Left ventricle myocardium inferior (tissue), 1 donor: ENCODE measurements around the gene LANCL1. TPM values are rescaled to one million over a fixed set of nuclear protein-coding genes. Genes with fewer than 3 reads are reported as not detected.

Experiments used
- DNase-seq: peaks from one replicate; pipeline ENCODE4 v3.0.0-alpha.2; 2020
- H3K27ac ChIP-seq: fragments of 200-600 bp; replicated peaks from 2 replicates; pipeline ENCODE4 v1.8.0; 2021
- H3K27me3 ChIP-seq: fragments of 200-600 bp; 2 replicates; pipeline ENCODE4 v1.8.0; 2021; ENCODE audit warnings: low read depth
- H3K36me3 ChIP-seq: fragments of 200-600 bp; 2 replicates; pipeline ENCODE4 v1.8.0; 2021
- H3K4me1 ChIP-seq: fragments of 200-600 bp; 2 replicates; pipeline ENCODE4 v1.8.0; 2021
- H3K4me3 ChIP-seq: fragments of 200-600 bp; 2 replicates; pipeline ENCODE4 v1.8.0; 2021; ENCODE audit warnings: mild to moderate bottlenecking, moderate library complexity
- H3K9me3 ChIP-seq: fragments of 200-600 bp; replicated peaks from 2 replicates; pipeline ENCODE4 v1.8.0; 2021
- CTCF ChIP-seq: fragments of 200-600 bp; IDR thresholded peaks from 2 replicates; pipeline ENCODE4 v1.8.0; 2021; ENCODE audit warnings: antibody characterized with exemption, mild to moderate bottlenecking, borderline replicate concordance
- intact Hi-C: fragments of 100-400 bp; cut with micrococcal nuclease; formaldehyde crosslinking; loops from one replicate; pipeline ENCODE4 v1.11.0; 2022
- total RNA-seq: library from RNA; stranded (reverse); fragmentation: NEBNext Ultra II Directional; extraction: Animal tissue kit (Norgen Biotek cat#: 25700); gene quantifications from one replicate; pipeline ENCODE4 v1.2.1, GENCODE V29; 2021
- donor health status: DM: no; HTN: yes; CAD: no; lungs with severe emphysema.

LANCL1 gene
- total RNA-seq, 1 donor from 2014 or later, result 65.4 TPM

- peaks cover 40% of the 10 kb centered on the region for H3K9me3 ChIP-seq
- H3K4me1 ChIP-seq, result no peaks in the 10 kb centered on the region
- H3K27me3 ChIP-seq, result no peaks in the 10 kb centered on the region
- H3K27ac ChIP-seq, result no peak overlapping the region
- no peak for TF ChIP-seq CTCF
- no peak overlapping the region for H3K4me3 ChIP-seq
- DNase-seq, result no peak
- H3K36me3 ChIP-seq, result peaks cover 9% of the 10 kb centered on the region
- intact Hi-C loops, result no loop called here
Measured at GRCh38 chr2:210422366-210422765, 54.2 kb downstream of the LANCL1 start.

GRCh38 chr2:210421916-210422315, 54.6 kb downstream of the LANCL1 start:
- Histone ChIP-seq H3K4me1 (no peaks in the 10 kb centered on the region), H3K27me3 (no peaks in the 10 kb centered on the region), H3K4me3 (no peak overlapping the region), H3K27ac (no peak overlapping the region), H3K9me3 (peaks cover 36% of the 10 kb centered on the region), H3K36me3 (peaks cover 8% of the 10 kb centered on the region)
- no peak for TF ChIP-seq CTCF
- no peak for DNase-seq
- intact Hi-C loops, result no loop called here

GRCh38 chr2:210412660-210413059, 63.9 kb downstream of the LANCL1 start:
- Histone ChIP-seq H3K27ac (no peak overlapping the region), H3K4me1 (no peaks in the 10 kb centered on the region), H3K9me3 (peaks cover 24% of the 10 kb centered on the region), H3K36me3 (no peaks in the 10 kb centered on the region), H3K4me3 (no peak overlapping the region), H3K27me3 (no peaks in the 10 kb centered on the region)
- no peak for TF ChIP-seq CTCF
- DNase-seq, result no peak
- intact Hi-C loops, result no loop called here

- no peak for DNase-seq
- Histone ChIP-seq H3K4me3 (no peak overlapping the region), H3K27ac (no peak overlapping the region), H3K27me3 (no peaks in the 10 kb centered on the region), H3K36me3 (no peaks in the 10 kb centered on the region), H3K4me1 (no peaks in the 10 kb centered on the region), H3K9me3 (peaks cover 15% of the 10 kb centered on the region)
- intact Hi-C loops, result no loop called here
- TF ChIP-seq CTCF, result no peak
Measured at GRCh38 chr2:210410542-210410941, 66.0 kb downstream of the LANCL1 start.

GRCh38 chr2:210399440-210400041, 77.0 kb downstream of the LANCL1 start:
- Histone ChIP-seq H3K4me1 (no peaks in the 10 kb centered on the region), H3K27me3 (no peaks in the 10 kb centered on the region), H3K36me3 (no peaks in the 10 kb centered on the region), H3K4me3 (no peak overlapping the region), H3K9me3 (no peaks in the 10 kb centered on the region), H3K27ac (no peak overlapping the region)
- intact Hi-C loops, result loop anchor here (1.0 kb wide), 1 partner anchor 151 kb away; no protein-coding TSS in a partner anchor
- DNase-seq, result no peak
- TF ChIP-seq CTCF, result peak; percentile 59
